Stimulated activated CD8-positive, alpha-beta memory T cell treated with anti-CD3 and anti-CD28 coated beads, Interleukin-15, amount 100 ng/mL, for 48 hours (primary cell): ENCODE results near the gene QSOX2.

ENCODE experiments used
- DNase-seq, 2 donors: peaks; one replicate each; pipeline ENCODE4 v3.0.0-alpha.2; 2020; ENCODE audit warnings: low read depth in 2 of 2

QSOX2 gene

GRCh38 chr9:136252281-136252680, 6.7 kb upstream of the QSOX2 start:
- DNase-seq, result no peak

- no peak for DNase-seq
Observed at GRCh38 chr9:136251264-136252115, 5.9 kb upstream of the QSOX2 start.

GRCh38 chr9:136250676-136251075, 5.1 kb upstream of the QSOX2 start:
- DNase-seq, result no peak

GRCh38 chr9:136249877-136250559, 4.4 kb upstream of the QSOX2 start:
- no peak for DNase-seq

- DNase-seq, result no peak
Observed at GRCh38 chr9:136248951-136249876, 3.6 kb upstream of the QSOX2 start.

- DNase-seq, result no peak
Observed at GRCh38 chr9:136247947-136248637, 2.5 kb upstream of the QSOX2 start.

- no peak for DNase-seq
Observed at GRCh38 chr9:136247551-136247916, 1.9 kb upstream of the QSOX2 start.

- no peak for DNase-seq
Observed at GRCh38 chr9:136246849-136247550, 1.4 kb upstream of the QSOX2 start.

GRCh38 chr9:136244969-136245218, 718 bp downstream of the QSOX2 start:
- no peak for DNase-seq

GRCh38 chr9:136244122-136244968, 1.3 kb downstream of the QSOX2 start:
- peak; percentile 53 to 68 for DNase-seq

- DNase-seq, result no peak
Observed at GRCh38 chr9:136243631-136244030, 2.0 kb downstream of the QSOX2 start.

GRCh38 chr9:136242918-136243525, 2.6 kb downstream of the QSOX2 start:
- no peak for DNase-seq

- DNase-seq, result no peak
Observed at GRCh38 chr9:136242248-136242647, 3.4 kb downstream of the QSOX2 start.

GRCh38 chr9:136241542-136241941, 4.1 kb downstream of the QSOX2 start:
- no peak for DNase-seq

- DNase-seq, result no peak
Observed at GRCh38 chr9:136240941-136241340, 4.7 kb downstream of the QSOX2 start.

GRCh38 chr9:136239983-136240330, 5.7 kb downstream of the QSOX2 start:
- no peak for DNase-seq

- DNase-seq, result no peak
Observed at GRCh38 chr9:136239135-136239982, 6.3 kb downstream of the QSOX2 start.

GRCh38 chr9:136238342-136238732, 7.3 kb downstream of the QSOX2 start:
- no peak for DNase-seq
